Hematopoietic multipotent progenitor cell treated with erythropoietin and hydrocortisone succinate and interleukin-3 and kit ligand, for 4 days (in vitro differentiated cells): ENCODE data around the gene TEAD4.
A peak's percentile ranks its signal among the peaks of the same experiment; 100 is the strongest.

Experiments used
- DNase-seq: peaks from one replicate; pipeline ENCODE4 v3.0.0-alpha.2; 2015

The TEAD4 gene

DNA sequence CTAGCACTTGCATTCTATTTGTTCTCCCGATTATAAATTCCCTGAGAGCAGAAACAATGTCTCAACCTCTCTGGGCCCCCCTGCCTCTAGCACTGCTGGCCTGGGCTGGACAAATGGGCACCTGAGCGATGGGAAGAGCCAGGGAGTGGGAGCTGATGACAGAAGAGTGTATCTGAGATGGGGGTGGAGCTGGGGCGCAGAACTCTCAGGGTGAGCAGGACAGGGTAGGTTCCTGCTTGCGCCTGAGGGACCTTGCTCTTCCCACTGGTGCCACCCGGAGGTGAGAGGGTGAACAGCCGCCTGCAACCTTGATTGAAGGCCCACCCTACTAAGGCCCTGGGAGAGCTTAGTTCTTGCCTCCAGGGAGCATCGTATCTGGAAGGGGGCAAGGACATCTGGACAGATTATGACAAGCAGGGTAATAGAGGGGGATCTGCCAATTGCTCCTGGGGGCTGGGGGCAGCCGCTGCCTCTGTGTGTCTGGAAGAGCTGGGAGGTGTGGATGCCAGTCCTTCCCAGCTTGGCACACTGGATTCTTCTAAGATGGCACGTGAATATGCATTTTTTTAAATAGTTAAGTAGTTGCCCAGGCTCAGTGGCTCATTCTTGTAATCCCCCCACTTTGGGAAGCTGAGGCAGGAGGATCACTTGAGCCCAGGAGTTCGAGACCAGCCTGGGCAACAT lies 75.0 kb downstream of the TEAD4 start:
- peak; percentile 86 for DNase-seq

DNA sequence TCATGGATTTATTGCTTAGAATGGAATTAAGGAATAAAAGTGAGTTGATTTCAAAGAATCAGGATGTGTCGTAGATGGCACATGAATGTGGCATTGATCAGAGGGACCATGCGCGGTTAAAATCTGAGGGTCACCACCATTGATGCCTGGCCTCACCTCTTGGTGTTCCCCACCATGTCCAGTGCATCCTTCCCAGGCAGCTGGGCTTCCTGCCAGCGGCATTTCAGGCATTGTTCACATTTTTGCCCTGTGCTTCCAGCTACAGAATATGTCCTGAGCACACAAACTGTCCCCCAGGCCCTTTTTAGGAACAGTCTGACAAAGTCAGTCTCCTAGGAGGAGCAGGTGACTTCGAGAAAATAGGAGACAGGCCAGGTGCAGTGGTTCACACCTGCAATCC lies 76.0 kb downstream of the TEAD4 start:
- no peak for DNase-seq

DNA sequence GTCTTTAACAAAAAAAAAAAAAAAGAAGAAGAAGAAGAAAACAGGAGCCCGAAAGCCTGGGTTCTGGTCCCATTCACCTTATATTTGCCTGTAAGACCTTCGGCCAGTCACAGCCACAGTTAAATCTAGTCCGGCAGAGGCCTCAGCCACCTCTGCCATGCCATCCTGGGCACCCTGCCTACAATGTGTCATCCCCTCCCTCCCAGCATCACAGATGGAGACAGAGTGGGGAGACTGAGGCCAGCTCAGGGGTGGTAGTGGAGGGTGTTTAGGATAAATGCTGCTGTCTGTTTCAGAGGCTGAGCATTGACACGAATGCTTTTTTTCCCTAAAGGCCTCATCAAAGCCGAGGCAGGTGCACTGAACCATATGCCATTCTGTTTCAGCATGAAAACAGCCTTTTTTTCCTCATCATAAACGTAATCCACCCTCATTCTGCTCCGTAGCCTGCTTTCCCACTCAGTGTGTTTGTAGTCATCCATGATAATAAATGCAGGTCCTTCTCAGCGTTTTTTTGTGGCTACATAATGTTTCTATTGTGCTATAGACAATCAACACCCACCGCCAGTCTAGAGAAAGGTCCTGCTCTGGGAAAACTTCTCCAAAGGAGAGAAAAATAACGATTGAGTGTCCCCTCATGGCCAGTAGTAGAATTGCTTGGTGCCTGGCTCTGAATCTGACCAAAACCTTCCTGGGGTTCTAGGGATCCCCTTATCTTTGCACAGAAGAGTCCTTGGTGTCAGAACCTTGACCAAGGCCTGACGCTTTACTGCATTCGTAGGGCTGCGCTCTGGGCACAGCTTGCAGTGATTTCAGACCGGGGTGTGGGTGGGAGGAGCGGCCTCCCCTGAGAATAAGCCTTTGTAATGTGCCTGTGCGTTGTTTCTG lies 76.9 kb downstream of the TEAD4 start:
- DNase-seq: peak; percentile 29

DNA sequence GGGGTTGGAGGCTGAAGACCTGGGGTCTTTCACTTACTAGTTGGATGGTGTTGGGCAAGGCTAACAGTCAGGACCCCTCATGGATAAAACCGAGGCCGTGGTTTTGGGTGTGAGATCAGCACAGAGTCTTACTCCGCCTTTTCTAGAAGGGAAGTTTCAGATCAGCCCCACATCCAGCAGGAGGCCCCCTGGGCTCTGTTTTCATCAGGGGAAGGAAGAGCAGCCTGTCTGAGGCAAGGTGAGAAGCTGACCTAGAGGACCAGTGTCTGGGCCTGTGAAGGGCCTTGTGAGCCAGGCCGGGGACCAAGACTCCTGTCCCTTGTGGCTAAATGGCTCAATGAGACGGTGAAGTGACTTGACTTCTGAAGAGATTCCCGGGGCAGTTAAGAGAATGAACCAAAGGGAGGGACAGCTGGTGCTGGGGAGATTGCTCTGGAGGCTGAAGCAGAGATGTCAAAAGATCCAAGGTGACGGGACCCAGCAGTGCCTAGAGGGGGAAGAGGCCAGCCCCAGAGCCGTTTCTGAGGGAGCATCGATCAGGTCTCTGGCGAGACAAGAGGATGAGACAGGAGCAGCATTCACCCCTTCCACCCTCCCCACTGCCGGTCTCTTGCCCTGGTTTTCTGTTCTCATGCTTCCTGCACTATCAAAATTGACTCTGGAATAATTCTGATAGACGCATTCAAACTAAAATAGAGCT lies 77.9 kb downstream of the TEAD4 start:
- DNase-seq: no peak

DNA sequence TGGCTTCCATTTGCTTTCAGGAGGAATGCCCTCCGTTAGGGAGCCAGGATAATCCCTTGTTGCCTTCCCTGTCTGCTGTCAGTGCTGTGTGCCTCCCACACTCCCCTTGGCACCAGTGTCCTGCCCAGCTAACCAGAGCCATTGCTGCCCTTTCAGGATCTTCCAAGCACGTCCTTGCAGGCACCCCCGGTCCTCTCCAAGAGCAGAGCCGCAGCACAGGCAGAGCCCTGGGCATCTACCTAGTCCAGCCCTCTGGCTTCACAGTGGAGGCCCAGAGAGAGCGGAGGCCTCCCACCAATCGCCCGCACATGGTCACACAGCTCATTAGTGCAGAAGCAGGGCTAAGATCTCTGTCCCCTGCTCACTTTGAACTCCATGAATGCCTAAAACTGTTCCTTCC lies 79.0 kb downstream of the TEAD4 start:
- DNase-seq: no peak

DNA sequence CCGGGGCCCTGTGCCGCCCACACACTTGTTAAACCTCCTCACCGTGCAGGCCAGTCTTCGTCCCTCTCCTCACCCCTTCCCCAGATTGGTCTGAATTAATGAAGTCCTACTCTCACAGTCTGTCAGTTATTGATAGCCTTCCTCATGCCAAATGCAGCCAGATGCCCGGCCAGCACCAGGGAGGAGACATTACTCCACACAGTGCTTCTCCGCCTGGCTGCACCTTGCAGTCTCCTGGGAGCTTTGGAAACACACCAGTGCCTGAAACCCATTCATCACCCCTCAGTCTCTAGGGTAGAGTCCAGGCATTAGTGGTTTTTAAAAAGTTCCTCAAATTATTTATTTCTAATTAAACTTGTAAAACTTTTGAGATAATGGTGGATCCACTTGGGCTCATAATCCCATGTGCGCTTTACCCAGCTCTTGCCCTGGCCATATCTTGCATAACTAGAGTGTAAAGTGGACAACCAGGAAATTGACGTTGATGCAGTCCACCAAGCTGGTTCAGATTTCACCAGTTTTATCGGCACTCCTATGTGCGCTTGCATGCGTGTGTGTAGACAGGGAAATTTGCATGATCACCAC lies 79.8 kb downstream of the TEAD4 start:
- no peak for DNase-seq

DNA sequence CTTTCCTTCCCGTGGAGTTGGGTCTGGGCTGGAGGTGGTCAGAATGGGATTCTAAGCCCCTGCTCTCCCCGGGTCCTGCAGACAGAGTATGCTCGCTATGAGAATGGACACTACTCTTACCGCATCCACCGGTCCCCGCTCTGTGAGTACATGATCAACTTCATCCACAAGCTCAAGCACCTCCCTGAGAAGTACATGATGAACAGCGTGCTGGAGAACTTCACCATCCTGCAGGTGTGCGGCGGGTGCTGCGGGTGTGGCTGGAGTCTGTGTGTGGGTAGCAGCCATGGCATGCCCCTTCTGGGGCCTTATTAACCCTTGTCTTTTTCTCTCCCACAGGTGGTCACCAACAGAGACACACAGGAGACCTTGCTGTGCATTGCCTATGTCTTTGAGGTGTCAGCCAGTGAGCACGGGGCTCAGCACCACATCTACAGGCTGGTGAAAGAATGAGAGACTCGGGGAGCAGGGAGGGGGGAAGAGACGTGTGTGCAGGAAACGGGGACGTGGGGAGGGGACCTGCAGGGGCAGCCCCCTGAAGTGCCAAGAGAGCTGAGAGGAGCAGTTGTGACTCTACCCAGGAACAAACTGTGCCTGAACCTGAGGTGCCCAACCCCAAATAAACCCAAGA lies 80.9 kb downstream of the TEAD4 start:
- DNase-seq: no peak

DNA sequence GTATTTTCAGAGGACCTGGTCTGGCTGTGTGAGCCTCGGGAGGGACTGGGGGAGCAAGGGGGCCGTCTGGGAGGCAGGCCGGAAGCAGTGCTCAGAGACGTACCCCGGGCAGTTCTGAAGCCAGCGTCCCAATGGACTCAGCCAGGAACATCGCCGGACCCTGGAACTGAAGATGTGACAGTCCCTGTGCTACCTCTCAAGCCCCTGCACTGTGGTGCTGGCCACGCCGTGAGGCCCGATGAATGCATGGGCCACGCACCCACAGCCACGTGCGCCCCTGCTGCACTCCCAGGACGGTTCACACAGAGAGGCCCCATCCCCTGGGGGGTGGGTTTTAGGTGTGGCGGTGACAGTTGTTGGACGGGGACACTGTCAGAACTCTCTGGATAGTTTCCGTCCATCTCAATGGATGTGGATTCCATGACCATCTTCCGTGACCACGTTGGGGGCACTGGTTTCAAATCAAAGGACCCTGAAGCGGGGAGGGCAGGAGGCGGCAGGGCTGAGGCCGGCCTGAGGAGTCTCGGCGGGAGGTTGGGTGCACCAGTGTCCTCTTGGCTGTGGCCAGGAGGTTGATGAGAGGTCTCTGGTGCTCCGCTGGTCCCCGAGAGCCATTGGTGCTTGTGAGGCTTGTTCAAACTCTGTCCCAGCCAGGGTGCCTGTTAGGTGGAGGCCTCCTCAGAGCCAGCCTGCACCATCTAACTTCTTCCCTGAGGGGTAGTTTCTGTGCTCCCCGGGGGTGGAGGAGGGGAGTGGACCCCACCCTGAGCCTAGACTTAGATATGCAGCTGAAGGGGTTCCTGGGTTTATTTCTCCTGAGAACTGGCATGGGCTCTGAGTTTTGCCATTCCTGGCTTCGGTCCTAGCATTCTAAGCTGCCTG lies 81.7 kb downstream of the TEAD4 start:
- no peak for DNase-seq

DNA sequence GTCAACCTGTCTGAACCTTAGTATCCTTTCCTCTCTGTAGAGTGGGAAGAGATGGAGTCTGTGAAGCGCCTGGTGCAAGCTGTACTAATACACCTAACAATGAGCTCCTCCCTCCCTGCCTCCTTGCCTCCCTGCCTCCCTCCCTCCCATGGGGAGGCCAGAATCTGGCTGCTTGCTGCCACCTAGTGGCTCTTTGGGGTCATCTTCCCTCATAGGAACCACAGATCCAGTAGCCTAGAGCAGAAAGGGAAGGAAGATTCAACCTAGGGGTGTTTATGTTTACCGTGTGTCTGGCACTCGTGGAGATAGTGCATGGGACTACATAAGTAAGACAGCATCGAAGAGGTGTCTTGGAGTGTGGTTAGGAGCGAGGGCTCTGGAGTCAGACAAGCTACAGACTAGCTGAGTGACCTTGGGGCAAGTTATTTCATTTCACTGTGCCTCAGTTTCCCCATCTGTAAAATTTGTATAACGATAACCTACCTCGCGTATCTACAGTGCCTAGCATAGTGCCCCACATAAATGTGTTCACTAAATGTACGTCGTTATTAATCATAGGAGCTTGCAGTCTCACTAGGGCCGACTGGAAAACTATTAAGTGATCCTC lies 82.5 kb downstream of the TEAD4 start:
- DNase-seq: peak; percentile 92

DNA sequence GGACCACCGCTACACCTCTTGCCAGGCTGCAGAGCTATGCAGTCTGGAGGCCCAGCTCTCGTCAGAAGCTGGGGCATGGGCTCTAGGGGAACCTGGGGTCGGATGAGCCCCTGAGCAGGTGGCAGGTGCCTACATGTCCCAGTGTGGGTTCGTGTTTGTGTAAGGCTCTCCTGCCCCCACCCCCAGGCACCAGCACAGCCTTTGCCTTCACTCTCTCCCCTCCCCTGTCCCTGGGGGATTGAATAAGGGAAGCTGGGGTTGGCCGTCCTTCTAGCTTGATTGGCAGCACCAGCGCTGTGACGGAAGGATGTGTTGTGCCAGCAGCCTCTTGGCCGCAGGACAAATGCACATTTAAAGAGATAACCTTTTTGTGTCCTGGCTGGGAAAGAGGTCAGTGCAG lies 83.2 kb downstream of the TEAD4 start:
- peak; percentile 73 for DNase-seq

DNA sequence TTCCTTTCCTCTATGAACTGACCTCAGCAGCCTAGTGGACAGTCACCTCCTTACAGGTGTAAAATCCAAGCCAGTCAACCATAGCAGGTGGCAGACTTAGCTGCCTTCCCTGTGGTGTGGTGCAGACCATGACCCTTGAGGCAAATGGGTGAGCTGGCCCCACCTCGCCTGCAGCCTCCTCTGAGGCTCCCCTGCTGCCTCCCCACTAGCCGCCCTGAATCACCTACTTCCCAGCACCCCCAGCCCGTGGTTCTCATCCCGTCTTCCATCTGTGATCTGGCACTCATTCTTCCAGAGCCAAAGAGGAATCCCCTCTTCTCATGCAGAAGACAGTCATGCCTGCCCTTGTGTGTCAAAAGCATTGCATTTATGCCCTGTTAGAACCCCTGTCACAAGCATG lies 83.6 kb downstream of the TEAD4 start:
- no peak for DNase-seq

DNA sequence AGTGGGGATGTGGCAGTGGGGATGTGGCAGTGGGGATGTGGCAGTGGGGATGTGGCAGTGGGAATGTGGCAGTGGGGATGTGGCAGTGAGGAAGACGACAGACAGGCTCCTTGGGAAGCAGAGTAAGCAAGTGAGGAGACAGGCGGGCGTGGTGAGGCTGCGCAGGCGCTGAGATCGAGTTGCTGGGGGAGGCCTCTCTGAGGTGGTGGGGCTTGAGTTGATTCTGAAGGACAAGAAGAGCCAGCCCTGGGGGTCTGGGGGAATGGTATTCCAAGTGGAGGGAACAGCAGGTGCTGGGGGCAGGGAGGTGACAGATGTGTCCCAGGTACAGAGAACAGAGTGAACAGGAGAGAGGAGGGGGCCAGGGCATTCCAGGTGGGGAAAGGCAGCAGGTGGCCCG lies 84.2 kb downstream of the TEAD4 start:
- DNase-seq: no peak

DNA sequence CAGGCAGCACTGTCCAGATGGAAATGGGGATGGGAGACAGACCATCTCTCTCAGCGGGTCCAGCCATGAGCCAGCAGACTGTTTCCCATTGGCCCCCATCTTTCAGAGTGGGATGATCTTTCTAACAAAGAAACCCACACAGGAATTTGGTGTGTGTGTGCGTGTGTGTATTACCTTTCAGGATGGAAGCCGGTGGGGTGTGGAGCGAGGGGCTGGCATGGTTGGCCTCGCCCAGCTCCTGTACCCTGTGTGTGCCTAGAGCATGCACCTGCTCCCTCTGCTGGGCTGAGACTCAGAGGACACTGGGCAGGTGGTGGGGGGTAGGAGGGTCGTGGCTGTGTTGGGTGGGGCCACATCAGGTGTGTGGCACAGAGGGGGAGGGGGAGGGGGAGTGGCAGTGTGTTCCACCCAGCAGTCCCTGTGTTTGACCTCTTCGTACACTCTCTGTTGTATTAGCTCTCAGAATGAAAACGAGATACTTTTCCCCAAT lies 85.0 kb downstream of the TEAD4 start:
- no peak for DNase-seq

DNA sequence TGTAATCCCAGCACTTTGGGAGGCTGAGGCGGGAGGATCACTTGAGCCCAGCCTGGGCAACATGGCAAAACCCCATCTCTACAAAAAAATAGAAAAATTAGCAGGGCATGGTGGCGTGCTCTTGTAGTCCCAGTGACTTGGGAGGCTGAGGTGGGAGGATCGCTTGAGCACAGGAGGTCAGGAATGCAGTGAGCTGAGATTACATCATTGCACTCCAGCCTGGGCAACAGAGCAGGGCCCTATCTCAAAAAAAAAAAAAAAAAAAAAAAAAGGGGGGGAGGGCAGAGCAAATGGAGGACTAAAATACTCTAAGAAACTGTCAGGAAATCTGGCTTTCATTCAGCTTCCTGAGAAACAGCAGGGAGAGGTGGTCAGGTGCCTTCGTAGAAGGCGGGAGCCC lies 86.3 kb downstream of the TEAD4 start:
- no peak for DNase-seq

DNA sequence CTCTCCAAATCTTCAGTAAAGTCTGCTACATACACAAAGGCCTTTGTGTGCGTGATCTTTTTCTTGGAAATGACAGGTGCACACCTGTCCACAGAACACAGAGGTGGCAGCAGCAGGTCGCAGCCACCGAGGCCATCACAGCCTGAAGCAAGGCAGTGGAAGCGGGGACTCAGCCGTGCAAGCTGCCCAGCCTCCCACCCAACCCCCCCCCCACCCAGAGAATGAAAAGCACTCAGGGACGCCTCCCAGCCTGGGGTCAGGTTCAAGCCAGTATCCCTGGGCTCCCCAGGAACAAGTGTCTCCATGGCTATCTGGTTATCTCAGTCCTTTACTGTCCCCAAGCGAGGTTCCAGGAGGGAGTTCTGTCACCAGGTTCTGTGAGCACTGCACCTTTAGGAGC lies 86.8 kb downstream of the TEAD4 start:
- DNase-seq: no peak

DNA sequence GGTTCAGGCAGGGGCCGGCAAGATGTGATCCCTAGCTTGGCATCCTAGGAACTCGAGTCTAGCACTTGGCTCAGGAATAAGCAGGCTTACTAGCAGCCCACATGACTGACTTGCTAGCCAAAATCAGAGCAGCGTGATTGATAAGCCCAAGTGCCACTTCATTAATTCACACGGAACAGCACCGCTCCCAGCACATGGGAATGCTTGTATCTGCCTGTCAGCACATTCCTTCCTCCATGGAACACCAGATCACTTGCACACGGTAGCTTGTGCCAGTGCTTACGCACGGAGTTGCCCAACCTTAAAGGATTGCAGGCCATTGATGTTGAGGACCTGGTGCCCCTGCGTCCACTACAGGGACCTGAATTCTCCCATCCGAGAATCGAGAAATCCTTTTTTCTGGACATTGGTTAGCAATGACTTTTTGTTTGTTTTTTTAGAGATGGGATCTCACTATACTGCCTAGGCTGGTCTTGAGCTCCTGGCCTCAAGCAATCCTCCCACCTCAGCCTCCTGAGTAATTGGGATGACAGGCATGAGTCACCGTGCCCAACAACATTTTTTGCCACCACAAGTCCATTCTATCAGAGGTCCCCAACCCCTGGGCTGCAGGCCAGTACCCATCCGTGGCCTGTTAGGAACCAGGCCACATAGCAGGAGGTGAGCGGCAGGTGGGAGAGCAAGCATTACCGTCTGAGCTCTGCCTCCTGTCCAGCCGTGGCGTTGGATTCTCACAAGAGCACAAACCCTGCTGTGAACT lies 87.4 kb downstream of the TEAD4 start:
- DNase-seq: no peak

DNA sequence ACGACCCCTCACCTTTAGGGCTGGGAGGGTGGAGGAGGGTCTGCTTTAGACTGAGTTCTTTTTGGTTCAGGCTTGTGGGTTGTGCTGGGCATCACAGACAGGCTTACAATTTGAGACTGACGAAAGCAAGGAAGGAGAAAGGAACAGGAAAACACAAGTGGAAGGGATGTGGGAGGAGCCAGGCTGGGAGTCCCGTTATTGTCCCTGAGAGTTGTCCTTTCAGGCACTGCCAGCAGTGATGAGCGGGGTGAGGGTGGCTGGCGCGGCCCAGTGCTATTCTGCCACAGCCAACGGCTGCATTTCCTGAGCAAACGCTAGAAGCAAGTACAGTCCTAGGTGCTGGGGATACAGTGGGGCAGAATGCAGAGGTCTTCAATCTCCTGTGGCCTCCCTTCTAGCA lies 88.8 kb downstream of the TEAD4 start:
- DNase-seq: no peak

DNA sequence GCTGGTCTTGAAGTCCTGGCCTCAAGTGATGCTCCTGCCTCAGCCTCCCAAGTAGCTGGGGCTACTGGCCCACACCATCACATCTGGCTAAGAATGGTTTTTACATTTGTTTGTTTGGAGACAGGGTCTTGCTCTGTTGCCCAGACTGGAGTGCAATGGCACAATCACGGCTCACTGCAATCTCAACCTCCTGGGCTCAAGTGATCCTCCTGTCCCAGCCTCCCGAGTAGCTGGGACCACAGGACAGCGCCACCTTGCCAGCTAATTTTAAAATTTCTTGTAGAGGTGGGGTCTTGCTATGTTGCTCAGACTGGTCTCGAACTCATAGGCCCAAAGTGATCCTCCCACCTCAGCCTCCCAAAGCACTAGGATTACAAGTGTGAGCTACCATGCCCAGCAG lies 89.3 kb downstream of the TEAD4 start:
- no peak for DNase-seq

DNA sequence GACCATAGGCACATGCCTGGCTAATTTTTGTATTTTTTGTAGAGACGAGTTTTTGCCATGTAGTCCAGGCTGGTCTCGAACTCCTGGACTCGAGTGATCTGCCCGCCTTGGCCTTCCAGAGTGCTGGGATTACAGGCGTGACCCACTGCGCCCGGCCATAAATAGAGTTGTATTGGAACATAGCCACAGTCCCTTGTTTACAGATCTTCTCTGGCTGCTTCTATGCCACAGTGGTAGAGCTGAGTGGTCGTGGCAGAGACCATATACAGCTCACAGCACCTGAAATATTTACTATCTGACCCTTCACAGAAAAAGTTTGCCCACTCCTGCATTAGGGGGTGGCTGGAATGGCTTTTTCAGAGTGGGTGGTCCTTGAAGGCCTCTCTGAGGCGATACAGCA lies 90.0 kb downstream of the TEAD4 start:
- no peak for DNase-seq

DNA sequence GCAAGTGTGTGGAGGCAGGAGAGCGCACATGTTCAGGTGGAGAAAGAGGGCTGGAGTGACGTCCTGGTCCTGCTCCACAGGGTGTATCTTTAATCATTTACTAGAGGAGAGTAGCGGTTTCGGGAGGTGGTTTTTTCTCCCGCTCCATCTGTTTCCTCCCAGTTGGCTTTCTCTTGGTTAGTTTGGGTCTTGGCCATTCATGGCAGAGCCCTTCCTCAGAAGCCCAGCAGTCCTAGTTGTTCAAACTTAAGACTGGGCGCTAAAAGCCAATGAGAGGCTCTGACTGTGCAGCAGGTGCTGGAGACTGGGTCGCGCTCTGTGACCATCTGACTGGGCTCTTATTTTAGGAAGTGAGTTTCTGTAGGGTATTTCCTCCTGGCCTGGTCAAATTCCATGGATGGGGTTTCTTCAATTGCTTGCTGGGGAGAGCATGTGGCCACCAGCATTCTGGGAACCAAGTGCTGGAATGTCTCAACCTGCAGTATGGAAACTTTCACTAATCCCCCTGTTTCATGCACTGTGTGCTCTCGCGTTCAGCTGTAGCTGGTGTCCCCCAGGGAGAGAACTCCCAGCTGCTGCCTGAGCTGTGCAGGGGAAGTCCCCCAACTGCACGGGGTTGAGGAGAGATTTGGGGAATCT lies 90.5 kb downstream of the TEAD4 start:
- peak; percentile 9 for DNase-seq
